ENCODE data around the gene HELZ.
"Not testable (repeated sequence)": the region's sequence is repeated elsewhere in the genome, so short reads cannot be mapped to it uniquely, and the experiment has no call there.

HELZ gene

GRCh38 chr17:67208232-67208631 lies 36.8 kb downstream of the HELZ start:
- no peak for DNase-seq (ENCODE audit: low spot score)
- H3K36me3 Mint-ChIP-seq (ENCODE audit: low read depth), result peaks cover 16% of the 10 kb centered on the region
- no peak overlapping the region for H3K27ac Mint-ChIP-seq

GRCh38 chr17:67203818-67204217 lies 41.2 kb downstream of the HELZ start:
- no peaks in the 10 kb centered on the region for H3K9me3 Mint-ChIP-seq
- no peak for DNase-seq (ENCODE audit: low spot score)
- peaks cover 2% of the 10 kb centered on the region for H3K4me1 Mint-ChIP-seq (ENCODE audit: low read depth)
- H3K27ac Mint-ChIP-seq, result no peak overlapping the region
- H3K36me3 Mint-ChIP-seq (ENCODE audit: low read depth), result peaks cover 38% of the 10 kb centered on the region
- no peak overlapping the region for H3K4me3 Mint-ChIP-seq
- no peaks in the 10 kb centered on the region for H3K27me3 Mint-ChIP-seq (ENCODE audit: low read depth)

More at GRCh38 chr17:67208232-67208631, 36.8 kb downstream of the HELZ start:
- H3K4me1 Mint-ChIP-seq (ENCODE audit: low read depth), result peaks cover 6% of the 10 kb centered on the region
- H3K4me3 Mint-ChIP-seq, result no peak overlapping the region
- no peaks in the 10 kb centered on the region for H3K9me3 Mint-ChIP-seq
- H3K27me3 Mint-ChIP-seq (ENCODE audit: low read depth), result no peaks in the 10 kb centered on the region

GRCh38 chr17:67202503-67202902 lies 42.5 kb downstream of the HELZ start:
- peaks cover under 1% of the 10 kb centered on the region for H3K9me3 Mint-ChIP-seq
- peaks cover under 1% of the 10 kb centered on the region for H3K4me1 Mint-ChIP-seq (ENCODE audit: low read depth)
- DNase-seq (ENCODE audit: low spot score), result no peak
- no peaks in the 10 kb centered on the region for H3K27me3 Mint-ChIP-seq (ENCODE audit: low read depth)
- peaks cover 41% of the 10 kb centered on the region for H3K36me3 Mint-ChIP-seq (ENCODE audit: low read depth)
- no peak overlapping the region for H3K27ac Mint-ChIP-seq
- H3K4me3 Mint-ChIP-seq, result no peak overlapping the region

- H3K27ac Mint-ChIP-seq, result no peak overlapping the region
- no peak for DNase-seq (ENCODE audit: low spot score)
- peaks cover 56% of the 10 kb centered on the region for H3K36me3 Mint-ChIP-seq (ENCODE audit: low read depth)
- H3K4me3 Mint-ChIP-seq, result no peak overlapping the region
- peaks cover 9% of the 10 kb centered on the region for H3K9me3 Mint-ChIP-seq
- no peaks in the 10 kb centered on the region for H3K27me3 Mint-ChIP-seq (ENCODE audit: low read depth)
- peaks cover 13% of the 10 kb centered on the region for H3K4me1 Mint-ChIP-seq (ENCODE audit: low read depth)
These were observed 44.2 kb downstream of the HELZ start for GRCh38 chr17:67200727-67201301.

- H3K4me1 Mint-ChIP-seq (ENCODE audit: low read depth), result peaks cover 13% of the 10 kb centered on the region
These were observed 46.9 kb downstream of the HELZ start for GRCh38 chr17:67198131-67198530.

GRCh38 chr17:67197023-67197422 lies 48.0 kb downstream of the HELZ start:
- H3K9me3 Mint-ChIP-seq; H3K27ac Mint-ChIP-seq; H3K27me3 Mint-ChIP-seq (ENCODE audit: low read depth); H3K4me3 Mint-ChIP-seq: not testable (repeated sequence)
- peak; percentile 7 for DNase-seq (ENCODE audit: low spot score)
- Mint-ChIP-seq H3K36me3 (ENCODE audit: low read depth) (peaks cover 53% of the 10 kb centered on the region), H3K4me1 (ENCODE audit: low read depth) (peaks cover 15% of the 10 kb centered on the region)

More at GRCh38 chr17:67198131-67198530, 46.9 kb downstream of the HELZ start:
- Mint-ChIP-seq H3K27me3 (ENCODE audit: low read depth) (no peaks in the 10 kb centered on the region), H3K27ac (no peak overlapping the region), H3K36me3 (ENCODE audit: low read depth) (peaks cover 59% of the 10 kb centered on the region), H3K4me3 (no peak overlapping the region), H3K9me3 (peaks cover 9% of the 10 kb centered on the region)
- DNase-seq (ENCODE audit: low spot score), result no peak

GRCh38 chr17:67196422-67196821 lies 48.6 kb downstream of the HELZ start:
- Mint-ChIP-seq H3K36me3 (ENCODE audit: low read depth) (peaks cover 51% of the 10 kb centered on the region), H3K4me1 (ENCODE audit: low read depth) (peaks cover 15% of the 10 kb centered on the region), H3K27me3 (ENCODE audit: low read depth) (no peaks in the 10 kb centered on the region), H3K9me3 (peaks cover 9% of the 10 kb centered on the region), H3K27ac (no peak overlapping the region), H3K4me3 (no peak overlapping the region)
- no peak for DNase-seq (ENCODE audit: low spot score)

GRCh38 chr17:67194134-67194533 lies 50.9 kb downstream of the HELZ start:
- peaks cover 9% of the 10 kb centered on the region for H3K9me3 Mint-ChIP-seq
- no peak overlapping the region for H3K27ac Mint-ChIP-seq
- peaks cover 15% of the 10 kb centered on the region for H3K4me1 Mint-ChIP-seq (ENCODE audit: low read depth)
- no peak overlapping the region for H3K4me3 Mint-ChIP-seq
- no peaks in the 10 kb centered on the region for H3K27me3 Mint-ChIP-seq (ENCODE audit: low read depth)
- DNase-seq (ENCODE audit: low spot score), result no peak
- H3K36me3 Mint-ChIP-seq (ENCODE audit: low read depth), result peaks cover 42% of the 10 kb centered on the region

- no peak for DNase-seq (ENCODE audit: low spot score)
- Mint-ChIP-seq H3K4me1 (ENCODE audit: low read depth) (peaks cover 3% of the 10 kb centered on the region), H3K27me3 (ENCODE audit: low read depth) (no peaks in the 10 kb centered on the region), H3K36me3 (ENCODE audit: low read depth) (peaks cover 31% of the 10 kb centered on the region), H3K4me3 (no peak overlapping the region), H3K27ac (no peak overlapping the region), H3K9me3 (no peaks in the 10 kb centered on the region)
These were observed 57.1 kb downstream of the HELZ start for GRCh38 chr17:67187927-67188326.

GRCh38 chr17:67186782-67187181 lies 58.2 kb downstream of the HELZ start:
- H3K4me1 Mint-ChIP-seq (ENCODE audit: low read depth), result no peaks in the 10 kb centered on the region
- DNase-seq (ENCODE audit: low spot score), result no peak
- no peak overlapping the region for H3K27ac Mint-ChIP-seq
- H3K9me3 Mint-ChIP-seq, result no peaks in the 10 kb centered on the region
- no peaks in the 10 kb centered on the region for H3K27me3 Mint-ChIP-seq (ENCODE audit: low read depth)
- no peak overlapping the region for H3K4me3 Mint-ChIP-seq
- H3K36me3 Mint-ChIP-seq (ENCODE audit: low read depth), result peaks cover 32% of the 10 kb centered on the region

- Mint-ChIP-seq H3K4me1 (ENCODE audit: low read depth) (no peaks in the 10 kb centered on the region), H3K27me3 (ENCODE audit: low read depth) (no peaks in the 10 kb centered on the region), H3K36me3 (ENCODE audit: low read depth) (peaks cover 25% of the 10 kb centered on the region), H3K27ac (no peak overlapping the region), H3K9me3 (no peaks in the 10 kb centered on the region), H3K4me3 (no peak overlapping the region)
- DNase-seq (ENCODE audit: low spot score), result no peak
These were observed 61.5 kb downstream of the HELZ start for GRCh38 chr17:67183531-67183930.

- H3K4me3 Mint-ChIP-seq, result no peak overlapping the region
- no peaks in the 10 kb centered on the region for H3K27me3 Mint-ChIP-seq (ENCODE audit: low read depth)
- H3K27ac Mint-ChIP-seq, result no peak overlapping the region
- H3K36me3 Mint-ChIP-seq (ENCODE audit: low read depth), result peaks cover 20% of the 10 kb centered on the region
- H3K9me3 Mint-ChIP-seq, result no peaks in the 10 kb centered on the region
- no peak for DNase-seq (ENCODE audit: low spot score)
- no peaks in the 10 kb centered on the region for H3K4me1 Mint-ChIP-seq (ENCODE audit: low read depth)
These were observed 63.2 kb downstream of the HELZ start for GRCh38 chr17:67181825-67182224.

GRCh38 chr17:67180275-67180674 lies 64.7 kb downstream of the HELZ start:
- no peaks in the 10 kb centered on the region for H3K9me3 Mint-ChIP-seq
- H3K27me3 Mint-ChIP-seq (ENCODE audit: low read depth), result no peaks in the 10 kb centered on the region
- no peaks in the 10 kb centered on the region for H3K4me1 Mint-ChIP-seq (ENCODE audit: low read depth)
- peaks cover 24% of the 10 kb centered on the region for H3K36me3 Mint-ChIP-seq (ENCODE audit: low read depth)
- no peak overlapping the region for H3K27ac Mint-ChIP-seq
- no peak for DNase-seq (ENCODE audit: low spot score)
- H3K4me3 Mint-ChIP-seq, result no peak overlapping the region

- Mint-ChIP-seq H3K36me3 (ENCODE audit: low read depth) (peaks cover 30% of the 10 kb centered on the region), H3K4me1 (ENCODE audit: low read depth) (no peaks in the 10 kb centered on the region), H3K4me3 (no peak overlapping the region), H3K9me3 (no peaks in the 10 kb centered on the region), H3K27me3 (ENCODE audit: low read depth) (no peaks in the 10 kb centered on the region), H3K27ac (no peak overlapping the region)
- no peak for DNase-seq (ENCODE audit: low spot score)
These were observed 66.4 kb downstream of the HELZ start for GRCh38 chr17:67178555-67178954.

GRCh38 chr17:67177732-67178131 lies 67.3 kb downstream of the HELZ start:
- H3K9me3 Mint-ChIP-seq, result no peaks in the 10 kb centered on the region
- H3K4me3 Mint-ChIP-seq, result no peak overlapping the region
- no peak overlapping the region for H3K27ac Mint-ChIP-seq
- no peaks in the 10 kb centered on the region for H3K27me3 Mint-ChIP-seq (ENCODE audit: low read depth)
- no peak for DNase-seq (ENCODE audit: low spot score)
- H3K4me1 Mint-ChIP-seq (ENCODE audit: low read depth), result no peaks in the 10 kb centered on the region
- H3K36me3 Mint-ChIP-seq (ENCODE audit: low read depth), result peaks cover 30% of the 10 kb centered on the region
